ENCODE data around the gene EPN1.

Gene EPN1

DNA sequence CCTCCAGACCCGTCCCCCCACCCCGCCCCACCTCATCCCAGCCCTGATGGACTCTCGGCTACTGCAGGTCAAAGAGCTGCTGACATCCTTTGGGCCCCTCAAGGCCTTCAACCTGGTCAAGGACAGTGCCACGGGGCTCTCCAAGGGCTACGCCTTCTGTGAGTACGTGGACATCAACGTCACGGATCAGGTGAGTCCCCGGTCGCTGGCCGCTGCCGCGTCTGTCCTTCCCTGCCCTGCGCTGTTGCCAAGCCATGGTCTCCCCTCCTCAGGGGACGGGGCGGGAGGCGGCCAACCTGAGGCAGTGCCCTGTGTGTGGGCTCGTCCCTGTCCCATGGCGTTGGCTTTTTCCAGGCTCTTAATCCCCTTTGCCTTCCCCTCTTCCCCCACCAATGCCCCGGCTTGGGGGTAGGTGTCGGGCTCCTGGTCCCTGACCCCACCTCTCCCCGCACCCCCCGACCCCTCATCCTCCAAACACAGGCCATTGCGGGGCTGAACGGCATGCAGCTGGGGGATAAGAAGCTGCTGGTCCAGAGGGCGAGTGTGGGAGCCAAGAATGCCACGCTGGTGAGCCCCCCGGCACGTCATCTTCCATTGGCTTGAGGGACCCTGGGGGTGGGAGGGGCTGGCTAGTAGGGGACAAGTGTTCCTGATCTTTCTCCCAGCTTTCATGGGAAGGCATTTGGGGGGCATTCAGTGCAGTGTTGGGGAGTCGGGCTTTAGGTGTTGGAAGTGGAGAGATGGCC, 6.2 kb upstream of the EPN1 start:
- TF ChIP-seq CTCF (IDR thresholded peaks at IDR 0.05; ENCODE audit: low read depth, low read length, missing control alignments) = no peak
- H3K4me3 ChIP-seq (ENCODE audit: low read depth, low read length) = no peak overlapping the region
- no peak for DNase-seq (ENCODE audit: low read depth)

GRCh38 chr19:55669418-55670279, 5.4 kb upstream of the EPN1 start:
- no peak for DNase-seq (ENCODE audit: low read depth)
- no peak for TF ChIP-seq CTCF (IDR thresholded peaks at IDR 0.05; ENCODE audit: low read depth, low read length, missing control alignments)
- no peak overlapping the region for H3K4me3 ChIP-seq (ENCODE audit: low read depth, low read length)

GRCh38 chr19:55670280-55671053, 4.6 kb upstream of the EPN1 start:
- no peak overlapping the region for H3K4me3 ChIP-seq (ENCODE audit: low read depth, low read length)
- no peak for TF ChIP-seq CTCF (IDR thresholded peaks at IDR 0.05; ENCODE audit: low read depth, low read length, missing control alignments)

DNA sequence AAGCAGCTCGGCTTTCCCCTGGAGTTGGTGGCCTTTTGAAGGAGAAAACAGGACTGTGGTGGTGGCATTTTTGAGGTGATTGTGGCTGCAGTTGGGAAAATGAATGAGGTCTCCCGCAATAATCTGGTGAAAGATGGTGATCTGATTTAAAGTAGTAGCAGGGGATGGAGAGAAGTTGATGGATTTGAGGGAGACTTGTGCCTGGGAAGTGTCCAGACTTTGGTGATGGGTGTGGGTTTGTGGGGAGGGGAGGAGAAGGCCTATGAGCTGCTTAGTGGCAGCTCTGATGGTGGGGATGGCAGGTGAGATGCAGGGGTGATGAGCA, 4.0 kb upstream of the EPN1 start:
- H3K4me3 ChIP-seq (ENCODE audit: low read depth, low read length) = no peak overlapping the region
- no peak for DNase-seq (ENCODE audit: low read depth)
- no peak for TF ChIP-seq CTCF (IDR thresholded peaks at IDR 0.05; ENCODE audit: low read depth, low read length, missing control alignments)

More at GRCh38 chr19:55670280-55671053, 4.6 kb upstream of the EPN1 start:
- no peak for DNase-seq (ENCODE audit: low read depth)

DNA sequence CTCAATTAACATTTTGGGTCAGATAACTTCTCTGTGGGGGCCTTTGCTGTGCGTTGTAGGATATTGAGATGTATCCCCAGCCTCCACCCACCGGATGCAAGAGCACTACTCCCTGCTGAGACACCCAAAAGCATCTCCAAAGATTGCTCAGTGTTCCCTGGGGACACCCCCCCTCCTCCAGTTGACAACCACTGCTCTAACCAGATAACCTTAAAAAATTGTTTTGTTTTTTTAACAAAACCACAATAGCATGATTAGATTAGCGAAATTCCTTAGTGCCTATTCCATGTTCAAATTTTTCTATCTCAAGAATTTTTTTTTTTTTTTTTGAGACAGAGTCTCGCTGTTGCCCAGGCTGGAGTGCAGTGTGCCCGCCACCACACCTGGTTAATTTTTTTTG, 2.6 kb upstream of the EPN1 start:
- TF ChIP-seq CTCF (IDR thresholded peaks at IDR 0.05; ENCODE audit: low read depth, low read length, missing control alignments) = no peak
- H3K4me3 ChIP-seq (ENCODE audit: low read depth, low read length) = no peak overlapping the region
- DNase-seq (ENCODE audit: low read depth) = no peak

DNA sequence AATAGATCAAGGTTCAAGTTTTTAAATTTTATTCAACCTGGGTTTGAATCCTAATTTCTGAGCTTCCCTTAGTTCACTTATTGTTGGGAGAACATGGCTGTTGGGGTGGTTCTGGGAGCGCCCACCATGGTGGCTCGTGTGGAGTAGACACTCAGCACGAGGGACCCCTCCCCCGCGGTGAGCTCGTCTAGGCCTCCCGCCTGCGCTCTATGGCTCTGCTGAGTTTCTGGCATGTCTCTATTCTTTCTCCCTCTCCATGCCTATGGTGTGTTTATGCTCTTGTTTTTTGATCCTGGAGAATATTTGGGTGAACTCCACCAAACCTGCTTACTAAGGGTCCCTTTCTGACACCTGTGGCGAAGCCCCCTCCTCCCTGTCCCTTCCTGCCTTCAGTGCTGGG, 1.6 kb upstream of the EPN1 start:
- no peak for DNase-seq (ENCODE audit: low read depth)
- H3K4me3 ChIP-seq (ENCODE audit: low read depth, low read length) = no peak overlapping the region
- TF ChIP-seq CTCF (IDR thresholded peaks at IDR 0.05; ENCODE audit: low read depth, low read length, missing control alignments) = no peak

Measured in GM12864 (cell line).